ENCODE data around the gene CD276. TPM values are rescaled to one million over a fixed set of nuclear protein-coding genes. Genes with fewer than 3 reads are reported as not detected.

CD276 gene
- polyA plus RNA-seq, 1 donor from 2014 or later: 70.4 TPM

DNA sequence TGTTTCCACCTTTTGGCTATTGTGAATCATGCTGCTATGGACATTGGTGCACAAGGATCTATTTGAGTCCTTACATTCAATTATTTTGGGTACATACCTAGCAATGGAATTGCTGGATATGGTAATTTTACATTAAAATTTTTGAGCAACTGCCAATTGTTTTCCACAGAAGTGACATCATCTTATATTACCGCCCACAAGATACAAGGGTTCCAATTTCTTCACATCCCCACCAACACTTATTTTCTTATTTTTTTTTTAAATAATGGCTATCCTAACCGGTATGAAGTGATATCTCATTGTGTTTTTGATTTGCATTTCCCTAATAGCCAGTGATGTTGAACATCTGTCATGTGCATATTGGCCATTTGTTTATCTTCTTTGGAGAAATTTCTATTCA lies 28.5 kb upstream of the CD276 start:
- Histone ChIP-seq H3K9me3 (ENCODE audit: low read length) (no peaks in the 10 kb centered on the region), H3K4me3 (ENCODE audit: low read length) (no peak overlapping the region), H3K27me3 (ENCODE audit: insufficient read depth, low read depth, low read length) (no peaks in the 10 kb centered on the region), H3K79me2 (replicated peaks; ENCODE audit: insufficient read depth, low read length) (no peaks in the 10 kb centered on the region), H3F3A (ENCODE audit: insufficient read depth, low read length, poor library complexity, severe bottlenecking) (no peaks in the 10 kb centered on the region), H3K36me3 (ENCODE audit: insufficient read depth, low read length) (no peaks in the 10 kb centered on the region), H3K9ac (ENCODE audit: low read length) (no peak overlapping the region), H3K27ac (ENCODE audit: low read length) (no peak overlapping the region), H3K9me2 (ENCODE audit: insufficient read depth, low read length) (no peaks in the 10 kb centered on the region), H3K4me2 (ENCODE audit: low read length) (no peak overlapping the region), H2AFZ (ENCODE audit: low read depth, low read length) (no peak overlapping the region), H4K20me1 (ENCODE audit: insufficient read depth) (no peaks in the 10 kb centered on the region)
- TF ChIP-seq, protein P1, sequence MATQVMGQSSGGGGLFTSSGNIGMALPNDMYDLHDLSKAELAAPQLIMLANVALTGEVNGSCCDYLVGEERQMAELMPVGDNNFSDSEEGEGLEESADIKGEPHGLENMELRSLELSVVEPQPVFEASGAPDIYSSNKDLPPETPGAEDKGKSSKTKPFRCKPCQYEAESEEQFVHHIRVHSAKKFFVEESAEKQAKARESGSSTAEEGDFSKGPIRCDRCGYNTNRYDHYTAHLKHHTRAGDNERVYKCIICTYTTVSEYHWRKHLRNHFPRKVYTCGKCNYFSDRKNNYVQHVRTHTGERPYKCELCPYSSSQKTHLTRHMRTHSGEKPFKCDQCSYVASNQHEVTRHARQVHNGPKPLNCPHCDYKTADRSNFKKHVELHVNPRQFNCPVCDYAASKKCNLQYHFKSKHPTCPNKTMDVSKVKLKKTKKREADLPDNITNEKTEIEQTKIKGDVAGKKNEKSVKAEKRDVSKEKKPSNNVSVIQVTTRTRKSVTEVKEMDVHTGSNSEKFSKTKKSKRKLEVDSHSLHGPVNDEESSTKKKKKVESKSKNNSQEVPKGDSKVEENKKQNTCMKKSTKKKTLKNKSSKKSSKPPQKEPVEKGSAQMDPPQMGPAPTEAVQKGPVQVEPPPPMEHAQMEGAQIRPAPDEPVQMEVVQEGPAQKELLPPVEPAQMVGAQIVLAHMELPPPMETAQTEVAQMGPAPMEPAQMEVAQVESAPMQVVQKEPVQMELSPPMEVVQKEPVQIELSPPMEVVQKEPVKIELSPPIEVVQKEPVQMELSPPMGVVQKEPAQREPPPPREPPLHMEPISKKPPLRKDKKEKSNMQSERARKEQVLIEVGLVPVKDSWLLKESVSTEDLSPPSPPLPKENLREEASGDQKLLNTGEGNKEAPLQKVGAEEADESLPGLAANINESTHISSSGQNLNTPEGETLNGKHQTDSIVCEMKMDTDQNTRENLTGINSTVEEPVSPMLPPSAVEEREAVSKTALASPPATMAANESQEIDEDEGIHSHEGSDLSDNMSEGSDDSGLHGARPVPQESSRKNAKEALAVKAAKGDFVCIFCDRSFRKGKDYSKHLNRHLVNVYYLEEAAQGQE (IDR thresholded peaks at IDR 0.05; ENCODE audit: borderline replicate concordance): no peak
- TF ChIP-seq SMC3 (conservative IDR thresholded peaks at IDR 0.05; ENCODE audit: poor library complexity) (no peak), RAD21 (conservative IDR thresholded peaks at IDR 0.05) (no peak), MXI1 (conservative IDR thresholded peaks at IDR 0.05; ENCODE audit: poor library complexity, severe bottlenecking) (no peak), EZH2 (IDR thresholded peaks at IDR 0.05; ENCODE audit: borderline replicate concordance, insufficient read depth, low read length, poor library complexity, severe bottlenecking) (no peak), EP300 (conservative IDR thresholded peaks at IDR 0.05; ENCODE audit: poor library complexity, severe bottlenecking) (no peak), TAF1 (IDR thresholded peaks at IDR 0.05; ENCODE audit: low read depth) (no peak), POLR2AphosphoS5 (IDR thresholded peaks at IDR 0.05) (no peak)
- TF ChIP-seq, protein P2, sequence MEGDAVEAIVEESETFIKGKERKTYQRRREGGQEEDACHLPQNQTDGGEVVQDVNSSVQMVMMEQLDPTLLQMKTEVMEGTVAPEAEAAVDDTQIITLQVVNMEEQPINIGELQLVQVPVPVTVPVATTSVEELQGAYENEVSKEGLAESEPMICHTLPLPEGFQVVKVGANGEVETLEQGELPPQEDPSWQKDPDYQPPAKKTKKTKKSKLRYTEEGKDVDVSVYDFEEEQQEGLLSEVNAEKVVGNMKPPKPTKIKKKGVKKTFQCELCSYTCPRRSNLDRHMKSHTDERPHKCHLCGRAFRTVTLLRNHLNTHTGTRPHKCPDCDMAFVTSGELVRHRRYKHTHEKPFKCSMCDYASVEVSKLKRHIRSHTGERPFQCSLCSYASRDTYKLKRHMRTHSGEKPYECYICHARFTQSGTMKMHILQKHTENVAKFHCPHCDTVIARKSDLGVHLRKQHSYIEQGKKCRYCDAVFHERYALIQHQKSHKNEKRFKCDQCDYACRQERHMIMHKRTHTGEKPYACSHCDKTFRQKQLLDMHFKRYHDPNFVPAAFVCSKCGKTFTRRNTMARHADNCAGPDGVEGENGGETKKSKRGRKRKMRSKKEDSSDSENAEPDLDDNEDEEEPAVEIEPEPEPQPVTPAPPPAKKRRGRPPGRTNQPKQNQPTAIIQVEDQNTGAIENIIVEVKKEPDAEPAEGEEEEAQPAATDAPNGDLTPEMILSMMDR (IDR thresholded peaks at IDR 0.05; ENCODE audit: poor library complexity, severe bottlenecking): no peak

DNA sequence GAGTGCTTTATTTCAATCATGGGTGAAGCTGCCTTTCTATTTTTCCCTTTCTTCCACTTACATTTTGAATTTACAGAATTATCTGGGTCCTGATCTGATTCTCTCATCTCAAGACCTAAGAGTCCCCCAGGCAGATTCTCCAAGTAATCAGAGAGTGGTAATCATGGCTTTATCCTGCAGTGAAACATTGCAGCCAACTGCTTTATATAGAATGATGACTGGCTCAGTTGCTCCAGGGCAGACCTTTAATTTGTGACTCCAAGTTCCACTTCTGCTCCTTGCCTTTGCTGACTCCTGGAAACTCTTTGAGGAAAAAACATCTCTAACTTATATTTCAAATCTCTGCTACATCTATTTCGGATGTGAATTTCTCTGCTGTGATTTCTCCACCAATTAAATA lies 25.5 kb upstream of the CD276 start:
- TF ChIP-seq TAF1 (IDR thresholded peaks at IDR 0.05; ENCODE audit: low read depth) (no peak), EZH2 (IDR thresholded peaks at IDR 0.05; ENCODE audit: borderline replicate concordance, insufficient read depth, low read length, poor library complexity, severe bottlenecking) (no peak), SMC3 (conservative IDR thresholded peaks at IDR 0.05; ENCODE audit: poor library complexity) (no peak), EP300 (conservative IDR thresholded peaks at IDR 0.05; ENCODE audit: poor library complexity, severe bottlenecking) (no peak), POLR2AphosphoS5 (IDR thresholded peaks at IDR 0.05) (no peak)
- TF ChIP-seq, protein P1 (IDR thresholded peaks at IDR 0.05; ENCODE audit: borderline replicate concordance): no peak
- Histone ChIP-seq H3K27me3 (ENCODE audit: insufficient read depth, low read depth, low read length) (no peaks in the 10 kb centered on the region), H3F3A (ENCODE audit: insufficient read depth, low read length, poor library complexity, severe bottlenecking) (no peaks in the 10 kb centered on the region)

More for the DNA sequence above, 25.5 kb upstream of the CD276 start:
- no peak overlapping the region for H2AFZ ChIP-seq (ENCODE audit: low read depth, low read length)
- no peak overlapping the region for H3K9ac ChIP-seq (ENCODE audit: low read length)
- H3K4me2 ChIP-seq (ENCODE audit: low read length): no peak overlapping the region
- H3K4me3 ChIP-seq (ENCODE audit: low read length): no peak overlapping the region
- H3K9me2 ChIP-seq (ENCODE audit: insufficient read depth, low read length): no peaks in the 10 kb centered on the region
- H3K9me3 ChIP-seq (ENCODE audit: low read length): no peaks in the 10 kb centered on the region
- no peaks in the 10 kb centered on the region for H3K79me2 ChIP-seq (replicated peaks; ENCODE audit: insufficient read depth, low read length)
- no peaks in the 10 kb centered on the region for H4K20me1 ChIP-seq (ENCODE audit: insufficient read depth)
- no peaks in the 10 kb centered on the region for H3K36me3 ChIP-seq (ENCODE audit: insufficient read depth, low read length)
- H3K27ac ChIP-seq (ENCODE audit: low read length): no peak overlapping the region
